Panc1 (cell line): ENCODE data around the gene ALG14. TPM values are rescaled to one million over a fixed set of nuclear protein-coding genes. Genes with fewer than 3 reads are reported as not detected.

Experiments used
- ATAC-seq: fragments of 200-7000 bp; cut with Tn5 transposase; 2 replicates; pipeline ENCODE4 v1.9.1; 2020; ENCODE audit warnings: mild to moderate bottlenecking, moderate library complexity
- BruUV-seq: library from RNA; stranded (reverse); fragments of 400-500 nt; replicated peaks from 2 replicates; lab custom pipeline; 2021; lab: Mats Ljungman, UMichigan
- CTCF ChIA-PET: fragments of 300-600 bp; sonication (Branson Sonifier 250); formaldehyde crosslinking; loops from one replicate; lab custom pipeline; 2022; ENCODE audit warnings: antibody characterized with exemption; lab: Charles Lee
- POLR2A ChIA-PET: fragments of 300-600 bp; sonication (Branson Sonifier 250); formaldehyde crosslinking; loops from one replicate; lab custom pipeline; 2022; ENCODE audit warnings: antibody characterized with exemption; lab: Charles Lee
- DNase-seq: peaks from one replicate; pipeline ENCODE4 v3.0.0-alpha.2; 2010; ENCODE audit warnings: low read depth, low spot score
- H3K27ac ChIP-seq: 2 replicates; pipeline ENCODE4 v1.5.1; 2011; ENCODE audit warnings: mild to moderate bottlenecking, low read length, inconsistent platforms
- H3K27me3 ChIP-seq: fragments of 200-500 bp; sonication (Bioruptor generic); 2 replicates; pipeline ENCODE4 v1.6.0; 2014; ENCODE audit warnings: low read length, inconsistent platforms; ENCODE audit not compliant: control insufficient read depth, insufficient read depth
- H3K36me3 ChIP-seq: fragments of 200-500 bp; sonication (Bioruptor generic); 2 replicates; pipeline ENCODE4 v1.5.1; 2014; ENCODE audit warnings: inconsistent platforms, mild to moderate bottlenecking, low read length, moderate library complexity; ENCODE audit not compliant: control insufficient read depth, insufficient read depth
- H3K4me1 ChIP-seq: 2 replicates; pipeline ENCODE4 v1.5.1; 2011; ENCODE audit warnings: inconsistent platforms, mild to moderate bottlenecking, low read length, moderate library complexity; ENCODE audit not compliant: control insufficient read depth, insufficient read depth
- H3K4me3 ChIP-seq, 2 experiments: 2 replicates each; pipeline ENCODE4 v1.5.1; 2011 to 2012; ENCODE audit warnings: low read depth in 2 of 2, low read length in 2 of 2, mild to moderate bottlenecking in 2 of 2, inconsistent platforms in 1 of 2, moderate library complexity in 1 of 2
- H3K9me3 ChIP-seq: fragments of 200-500 bp; sonication (Bioruptor generic); 2 replicates; pipeline ENCODE4 v1.5.1; 2014; ENCODE audit warnings: low read depth, mild to moderate bottlenecking, inconsistent platforms, low read length, moderate library complexity; ENCODE audit not compliant: control insufficient read depth, insufficient read depth
- POLR2AphosphoS5 ChIP-seq: IDR thresholded peaks from 2 replicates; pipeline ENCODE4 v1.6.1; 2012; ENCODE audit warnings: mild to moderate bottlenecking, low read depth, low read length, moderate library complexity
- SIN3A ChIP-seq: IDR thresholded peaks from 2 replicates; pipeline ENCODE4 v1.6.1; 2012; ENCODE audit warnings: low read depth, mild to moderate bottlenecking, low read length, moderate library complexity, borderline replicate concordance; ENCODE audit not compliant: insufficient read depth
- TCF7L2 ChIP-seq: IDR thresholded peaks from 2 replicates; pipeline ENCODE4 v1.6.1; 2011; ENCODE audit warnings: mild to moderate bottlenecking, low read depth, low read length, inconsistent platforms
- in situ Hi-C: cut with HindIII; loops from 2 replicates; pipeline ENCODE4 v1.10.0; 2016; ENCODE audit warnings: low sequenced_read_pairs, low pct_unique_long_range_greater_than_20kb
- intact Hi-C: fragments of 100-400 bp; cut with micrococcal nuclease; formaldehyde crosslinking; loops from one replicate; pipeline ENCODE4 v1.10.0; 2022; ENCODE audit not compliant: unreplicated experiment
- total RNA-seq: library from RNA; stranded (reverse); gene quantifications from one replicate; pipeline ENCODE4 v1.2.1, GENCODE V29; 2021; ENCODE audit not compliant: unreplicated experiment
- TF ChIP-seq, protein P1 (sequence below): fragments of 450-650 bp; IDR thresholded peaks from 2 replicates; pipeline ENCODE4 v1.5.1; 2017; ENCODE audit warnings: mild to moderate bottlenecking
- TF ChIP-seq, protein P2 (sequence below), 2 experiments: IDR thresholded peaks; 2 replicates each; pipeline ENCODE4 v1.6.1; 2011 to 2012; ENCODE audit warnings: low read depth in 2 of 2, control low read depth in 1 of 2, low read length in 1 of 2, mild to moderate bottlenecking in 1 of 2, moderate library complexity in 1 of 2; ENCODE audit not compliant: insufficient read depth in 1 of 2

Gene ALG14
- total RNA-seq, 1 experiment from 2014 or later: 4.1 TPM

DNA sequence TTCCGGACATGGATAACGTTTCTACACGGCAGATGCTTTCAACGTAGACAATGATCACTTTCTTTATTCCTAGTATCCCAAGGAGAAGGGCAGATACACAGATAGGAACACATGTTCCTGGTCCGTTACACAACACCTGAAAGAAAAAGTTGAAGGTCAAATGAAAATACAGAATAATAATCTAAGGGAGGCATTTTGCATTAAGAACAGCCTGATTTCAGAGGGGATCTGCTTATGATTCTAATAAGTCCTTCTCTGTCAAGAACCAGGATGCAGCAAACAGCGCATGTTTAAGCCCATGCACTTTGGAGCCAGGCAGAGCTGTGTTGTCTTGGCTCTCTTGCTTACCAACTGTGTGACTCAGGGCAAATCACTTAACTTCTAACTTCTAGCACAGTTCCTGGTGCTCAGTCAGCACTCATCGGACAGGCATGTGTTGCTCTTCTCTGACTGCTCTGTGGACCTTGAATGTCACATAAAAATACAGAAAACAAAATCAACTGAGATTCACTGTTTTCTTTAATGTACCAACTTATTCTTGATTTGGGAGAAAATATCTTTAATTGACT, 89.5 kb downstream of the ALG14 start:
- Histone ChIP-seq H3K27me3 (no peaks in the 10 kb centered on the region), H3K4me1 (no peaks in the 10 kb centered on the region), H3K27ac (no peak overlapping the region), H3K9me3 (no peaks in the 10 kb centered on the region), H3K36me3 (no peaks in the 10 kb centered on the region), H3K4me3 (no peak overlapping the region)
- in situ Hi-C loops (no loop called here), intact Hi-C loops (no loop called here)
- ATAC-seq (no peak), DNase-seq (no peak)
- TF ChIP-seq SIN3A (no peak), POLR2AphosphoS5 (no peak), TCF7L2 (no peak)
- TF ChIP-seq, protein P1, sequence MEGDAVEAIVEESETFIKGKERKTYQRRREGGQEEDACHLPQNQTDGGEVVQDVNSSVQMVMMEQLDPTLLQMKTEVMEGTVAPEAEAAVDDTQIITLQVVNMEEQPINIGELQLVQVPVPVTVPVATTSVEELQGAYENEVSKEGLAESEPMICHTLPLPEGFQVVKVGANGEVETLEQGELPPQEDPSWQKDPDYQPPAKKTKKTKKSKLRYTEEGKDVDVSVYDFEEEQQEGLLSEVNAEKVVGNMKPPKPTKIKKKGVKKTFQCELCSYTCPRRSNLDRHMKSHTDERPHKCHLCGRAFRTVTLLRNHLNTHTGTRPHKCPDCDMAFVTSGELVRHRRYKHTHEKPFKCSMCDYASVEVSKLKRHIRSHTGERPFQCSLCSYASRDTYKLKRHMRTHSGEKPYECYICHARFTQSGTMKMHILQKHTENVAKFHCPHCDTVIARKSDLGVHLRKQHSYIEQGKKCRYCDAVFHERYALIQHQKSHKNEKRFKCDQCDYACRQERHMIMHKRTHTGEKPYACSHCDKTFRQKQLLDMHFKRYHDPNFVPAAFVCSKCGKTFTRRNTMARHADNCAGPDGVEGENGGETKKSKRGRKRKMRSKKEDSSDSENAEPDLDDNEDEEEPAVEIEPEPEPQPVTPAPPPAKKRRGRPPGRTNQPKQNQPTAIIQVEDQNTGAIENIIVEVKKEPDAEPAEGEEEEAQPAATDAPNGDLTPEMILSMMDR: no peak
- ChIA-PET CTCF (no interaction called here), POLR2A (interaction anchor here (0.6 kb wide), 1 partner anchor 30 kb away, joined by 4 read pairs; no protein-coding TSS in a partner anchor)
- BruUV-seq: no TSS peak

DNA sequence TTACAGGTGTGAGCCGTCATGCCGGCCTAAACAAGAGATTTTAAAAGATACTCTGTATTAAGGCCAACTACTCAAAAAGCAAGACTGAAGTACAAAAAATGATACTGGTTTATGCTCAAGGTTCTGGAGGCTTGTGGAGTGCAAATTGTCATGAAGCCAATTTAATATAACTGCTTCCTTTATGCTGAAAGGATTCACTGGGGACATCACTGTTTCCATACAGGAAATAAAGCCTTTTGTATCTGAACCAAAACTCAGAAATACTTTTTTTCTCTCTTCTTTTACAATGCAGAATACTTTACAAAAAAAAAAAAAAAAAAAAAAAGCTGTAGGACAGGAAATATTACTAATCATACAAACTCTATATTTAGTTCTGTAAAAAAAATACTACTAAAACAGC, 90.4 kb downstream of the ALG14 start:
- TF ChIP-seq, protein P2, sequence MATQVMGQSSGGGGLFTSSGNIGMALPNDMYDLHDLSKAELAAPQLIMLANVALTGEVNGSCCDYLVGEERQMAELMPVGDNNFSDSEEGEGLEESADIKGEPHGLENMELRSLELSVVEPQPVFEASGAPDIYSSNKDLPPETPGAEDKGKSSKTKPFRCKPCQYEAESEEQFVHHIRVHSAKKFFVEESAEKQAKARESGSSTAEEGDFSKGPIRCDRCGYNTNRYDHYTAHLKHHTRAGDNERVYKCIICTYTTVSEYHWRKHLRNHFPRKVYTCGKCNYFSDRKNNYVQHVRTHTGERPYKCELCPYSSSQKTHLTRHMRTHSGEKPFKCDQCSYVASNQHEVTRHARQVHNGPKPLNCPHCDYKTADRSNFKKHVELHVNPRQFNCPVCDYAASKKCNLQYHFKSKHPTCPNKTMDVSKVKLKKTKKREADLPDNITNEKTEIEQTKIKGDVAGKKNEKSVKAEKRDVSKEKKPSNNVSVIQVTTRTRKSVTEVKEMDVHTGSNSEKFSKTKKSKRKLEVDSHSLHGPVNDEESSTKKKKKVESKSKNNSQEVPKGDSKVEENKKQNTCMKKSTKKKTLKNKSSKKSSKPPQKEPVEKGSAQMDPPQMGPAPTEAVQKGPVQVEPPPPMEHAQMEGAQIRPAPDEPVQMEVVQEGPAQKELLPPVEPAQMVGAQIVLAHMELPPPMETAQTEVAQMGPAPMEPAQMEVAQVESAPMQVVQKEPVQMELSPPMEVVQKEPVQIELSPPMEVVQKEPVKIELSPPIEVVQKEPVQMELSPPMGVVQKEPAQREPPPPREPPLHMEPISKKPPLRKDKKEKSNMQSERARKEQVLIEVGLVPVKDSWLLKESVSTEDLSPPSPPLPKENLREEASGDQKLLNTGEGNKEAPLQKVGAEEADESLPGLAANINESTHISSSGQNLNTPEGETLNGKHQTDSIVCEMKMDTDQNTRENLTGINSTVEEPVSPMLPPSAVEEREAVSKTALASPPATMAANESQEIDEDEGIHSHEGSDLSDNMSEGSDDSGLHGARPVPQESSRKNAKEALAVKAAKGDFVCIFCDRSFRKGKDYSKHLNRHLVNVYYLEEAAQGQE (IDR thresholded peaks at IDR 0.05; ENCODE audit: insufficient read depth in 1 of 2, low read depth in 2 of 2, low read length in 1 of 2): no peak
- TF ChIP-seq SIN3A: no peak
- no TSS peak for BruUV-seq
- Histone ChIP-seq H3K27me3 (no peaks in the 10 kb centered on the region), H3K4me3 (no peak overlapping the region), H3K9me3 (no peaks in the 10 kb centered on the region), H3K36me3 (no peaks in the 10 kb centered on the region), H3K27ac (no peak overlapping the region), H3K4me1 (no peaks in the 10 kb centered on the region)
- DNase-seq (no peak), ATAC-seq (no peak)
- intact Hi-C loops: no loop called here
- CTCF ChIA-PET: no interaction called here
- in situ Hi-C loops: no loop called here
- POLR2A ChIA-PET: interaction anchor here (0.6 kb wide), 1 partner anchor 30 kb away, joined by 4 read pairs; no protein-coding TSS in a partner anchor

DNA sequence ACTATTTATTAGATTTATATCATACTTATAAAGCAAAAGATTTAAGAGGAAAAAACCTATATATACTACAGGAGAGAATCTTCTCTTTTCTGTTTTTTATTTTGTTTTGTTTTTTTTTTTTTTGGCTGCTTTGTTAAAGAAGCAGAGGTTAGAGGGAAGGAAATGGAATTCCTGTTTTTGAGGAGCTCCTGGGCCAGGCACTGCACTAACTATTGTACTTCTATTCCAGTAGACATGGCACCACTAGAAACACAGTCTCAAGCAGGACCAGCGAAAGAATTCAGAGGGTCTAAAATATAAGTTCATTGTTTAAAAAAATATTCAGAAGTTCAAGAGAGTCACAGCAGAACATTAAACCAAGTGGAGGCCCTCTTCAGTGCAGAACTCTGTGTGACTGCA, 91.2 kb downstream of the ALG14 start:
- ATAC-seq (no peak), DNase-seq (no peak)
- no peak for TF ChIP-seq TCF7L2
- TF ChIP-seq POLR2AphosphoS5: no peak
- no peak for TF ChIP-seq SIN3A
- TF ChIP-seq, protein P2 (IDR thresholded peaks at IDR 0.05; ENCODE audit: insufficient read depth in 1 of 2, low read depth in 2 of 2, low read length in 1 of 2): no peak
- TF ChIP-seq, protein P1: no peak
- Histone ChIP-seq H3K4me3 (no peak overlapping the region), H3K36me3 (no peaks in the 10 kb centered on the region), H3K27me3 (no peaks in the 10 kb centered on the region), H3K9me3 (no peaks in the 10 kb centered on the region), H3K27ac (no peak overlapping the region), H3K4me1 (no peaks in the 10 kb centered on the region)
- BruUV-seq: no TSS peak
- POLR2A ChIA-PET: no interaction called here
- in situ Hi-C loops: no loop called here
- intact Hi-C loops: no loop called here
- CTCF ChIA-PET: interaction anchor here (0.7 kb wide), 1 partner anchor 307 kb away, joined by 3 read pairs; no protein-coding TSS in a partner anchor
